ENCODE results near the gene CFL2.
"Not testable (repeated sequence)": the region's sequence is repeated elsewhere in the genome, so short reads cannot be mapped to it uniquely, and the experiment has no call there.

Gene CFL2

GRCh38 chr14:34711169-34711568, 3.2 kb downstream of the CFL2 start:
- no peak for DNase-seq

DNA sequence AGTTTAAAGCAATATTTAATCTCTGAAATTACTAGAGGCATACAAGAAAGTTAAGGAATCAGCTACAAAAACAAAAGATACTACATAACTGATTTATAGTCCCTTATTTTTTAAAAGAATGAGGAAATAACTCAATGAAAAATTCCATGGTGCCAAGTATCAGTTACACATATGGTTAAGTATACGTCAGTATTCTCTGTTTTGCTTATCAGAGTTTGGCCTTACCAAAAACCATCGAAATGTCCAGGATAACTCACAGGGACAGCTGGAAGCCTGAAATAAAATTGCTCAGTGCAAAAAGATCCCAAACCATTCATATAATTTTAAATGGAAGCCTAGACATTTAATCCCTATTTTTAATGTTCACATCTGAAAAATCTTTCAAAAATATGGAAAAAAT, 3.6 kb downstream of the CFL2 start:
- DNase-seq = no peak

- no peak for DNase-seq
Measured at GRCh38 chr14:34710006-34710405, 4.4 kb downstream of the CFL2 start.

DNA sequence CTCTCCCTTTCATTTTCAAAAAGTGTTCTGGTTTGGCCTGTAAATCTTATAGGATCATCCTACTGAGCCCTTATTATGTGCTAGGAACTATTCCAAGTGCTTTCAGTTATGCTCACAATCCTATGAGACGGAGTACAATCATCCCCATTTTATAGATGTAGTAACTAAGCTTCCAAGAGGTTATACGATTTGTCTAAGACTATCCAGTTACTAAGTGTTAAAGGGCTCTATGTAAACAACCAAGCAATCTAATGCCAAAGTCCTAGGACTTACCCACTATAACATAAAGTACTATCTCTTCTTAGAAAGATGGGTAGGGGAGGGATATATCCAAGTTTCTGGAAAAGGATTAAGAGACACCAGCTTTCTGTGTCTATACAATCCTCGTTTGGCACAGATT, 6.7 kb downstream of the CFL2 start:
- no peak for DNase-seq

DNA sequence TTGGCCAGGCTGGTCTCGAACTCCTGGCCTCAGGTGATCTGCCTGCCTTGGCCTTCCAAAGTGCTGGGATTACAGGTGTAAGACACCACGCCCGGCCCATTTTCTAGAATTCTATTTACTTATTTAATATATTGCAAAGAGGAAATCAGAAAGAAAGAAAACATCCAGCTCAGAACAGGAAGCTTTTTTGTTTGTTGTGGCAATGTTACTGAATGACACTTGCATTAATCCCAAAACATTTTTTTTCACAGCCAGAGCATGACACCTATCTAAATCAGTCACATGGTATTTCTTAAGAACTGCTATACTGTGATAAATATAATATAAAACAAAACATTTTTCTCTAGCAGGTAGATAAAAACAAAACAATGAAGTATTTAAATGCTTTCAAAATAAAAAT, 12.6 kb downstream of the CFL2 start:
- DNase-seq = no peak

- DNase-seq = no peak
Measured at GRCh38 chr14:34700622-34701130, 13.7 kb downstream of the CFL2 start.

- DNase-seq = no peak
Measured at GRCh38 chr14:34699873-34700621, 14.3 kb downstream of the CFL2 start.

DNA sequence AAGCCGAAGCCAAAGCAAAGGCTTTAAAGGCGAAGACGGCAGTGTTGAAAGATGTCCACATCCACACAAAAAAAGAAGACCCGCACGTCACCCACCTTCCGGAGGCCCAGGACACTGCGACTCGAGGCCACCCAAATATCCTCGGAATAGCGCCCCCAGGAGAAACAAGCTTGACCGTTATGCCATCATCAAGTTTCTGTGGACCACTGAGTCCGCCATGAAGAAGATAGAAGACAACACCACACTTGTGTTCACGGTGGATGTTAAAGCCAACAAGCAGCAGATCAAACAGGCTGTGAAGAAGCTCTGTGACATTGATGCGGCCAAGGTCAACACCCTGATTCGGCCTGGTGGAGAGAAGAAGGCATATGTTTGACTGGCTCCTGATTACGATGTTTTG, 20.2 kb downstream of the CFL2 start:
- not testable (repeated sequence) for DNase-seq

DNA sequence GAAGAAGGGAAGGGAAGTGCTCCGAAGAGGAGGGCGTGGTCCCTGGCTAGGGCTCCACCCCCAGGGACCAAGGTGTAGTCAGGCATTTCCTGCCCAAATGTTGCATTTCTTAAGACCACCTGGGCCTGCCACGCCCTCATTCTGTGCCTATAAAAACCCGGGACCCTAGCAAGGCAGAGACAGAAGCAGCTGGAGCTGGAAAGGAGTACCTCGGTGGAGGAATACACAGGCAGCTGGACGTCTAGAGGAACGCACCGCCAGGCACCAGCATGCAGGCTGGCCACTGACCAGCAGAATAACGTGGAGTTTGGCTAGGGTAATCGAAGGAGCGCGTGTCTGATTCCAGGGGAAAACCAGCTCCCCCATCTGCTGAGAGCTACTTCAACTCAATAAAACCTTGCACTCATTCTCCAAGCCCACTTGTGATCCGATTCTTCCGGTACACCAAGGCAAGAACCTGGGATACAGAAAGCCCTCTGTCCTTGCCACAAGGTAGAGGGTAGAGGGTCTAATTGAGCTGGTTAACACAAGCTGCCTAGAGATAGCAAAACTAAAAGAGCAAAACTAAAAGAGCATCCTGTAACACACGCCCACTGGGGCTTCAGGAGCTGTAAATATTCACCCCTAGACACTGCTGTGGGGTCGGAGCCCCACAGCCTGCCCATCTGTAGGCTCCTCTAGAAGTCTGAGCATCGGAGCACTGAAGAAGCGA, 21.0 kb downstream of the CFL2 start:
- peak; percentile 26 for DNase-seq

DNA sequence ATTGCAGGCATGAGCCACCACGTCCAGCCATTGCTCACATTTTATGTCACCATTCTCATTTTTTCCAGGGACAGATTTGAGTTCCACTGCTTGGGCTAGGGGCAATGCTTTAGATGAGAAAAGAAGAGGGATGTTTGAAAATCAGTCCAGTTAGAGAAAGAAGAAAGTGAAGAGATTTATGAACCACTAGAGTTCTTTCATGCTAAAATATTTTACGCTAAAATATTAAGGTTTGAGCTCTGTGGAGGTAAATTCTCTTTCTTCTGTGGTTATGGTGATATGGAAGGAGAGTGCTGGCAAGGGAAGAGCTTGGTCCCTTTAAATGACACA, 21.5 kb downstream of the CFL2 start:
- DNase-seq = no peak

GRCh38 chr14:34692348-34692747, 22.0 kb downstream of the CFL2 start:
- no peak for DNase-seq

DNA sequence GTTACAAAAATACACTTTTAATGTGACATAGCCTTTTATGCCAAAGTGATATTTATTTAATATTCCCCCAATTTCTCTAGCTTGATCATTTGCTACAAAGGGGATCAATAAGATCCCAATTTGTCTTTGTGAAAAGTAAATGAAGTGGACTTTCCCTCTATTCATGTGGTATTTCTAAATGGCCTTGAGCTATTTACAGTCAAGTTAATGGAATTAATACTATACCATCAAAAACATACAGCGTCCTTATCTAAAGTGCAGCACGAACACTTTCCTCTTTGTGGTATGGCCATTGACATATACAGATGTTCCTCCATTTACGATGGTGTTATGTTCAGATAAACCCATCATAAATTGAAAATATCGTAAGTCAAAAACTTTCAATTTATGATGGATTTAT, 23.2 kb downstream of the CFL2 start:
- DNase-seq = no peak

- no peak for DNase-seq
Measured at GRCh38 chr14:34688470-34689206, 25.8 kb downstream of the CFL2 start.

- DNase-seq = no peak
Measured at GRCh38 chr14:34685819-34686428, 28.5 kb downstream of the CFL2 start.

DNA sequence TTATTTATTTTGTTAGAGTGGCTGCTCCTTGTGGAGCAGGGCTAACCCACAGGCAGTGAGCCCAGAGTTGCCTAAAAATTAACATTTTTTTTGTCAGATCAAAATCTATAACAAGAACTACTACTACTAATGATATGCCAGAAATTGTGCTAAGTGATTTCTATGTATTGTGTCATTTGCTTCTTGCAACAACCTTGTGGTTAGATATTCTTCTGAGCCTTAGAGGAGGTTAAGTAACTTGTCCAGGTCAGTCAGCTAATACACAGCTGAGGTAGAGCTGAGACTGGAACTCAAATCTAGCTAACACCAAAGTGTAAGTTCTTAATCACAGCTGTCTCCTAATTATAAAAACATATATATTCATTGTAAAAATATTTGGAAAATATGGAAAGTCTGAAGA, 29.8 kb downstream of the CFL2 start:
- DNase-seq = no peak

DNA sequence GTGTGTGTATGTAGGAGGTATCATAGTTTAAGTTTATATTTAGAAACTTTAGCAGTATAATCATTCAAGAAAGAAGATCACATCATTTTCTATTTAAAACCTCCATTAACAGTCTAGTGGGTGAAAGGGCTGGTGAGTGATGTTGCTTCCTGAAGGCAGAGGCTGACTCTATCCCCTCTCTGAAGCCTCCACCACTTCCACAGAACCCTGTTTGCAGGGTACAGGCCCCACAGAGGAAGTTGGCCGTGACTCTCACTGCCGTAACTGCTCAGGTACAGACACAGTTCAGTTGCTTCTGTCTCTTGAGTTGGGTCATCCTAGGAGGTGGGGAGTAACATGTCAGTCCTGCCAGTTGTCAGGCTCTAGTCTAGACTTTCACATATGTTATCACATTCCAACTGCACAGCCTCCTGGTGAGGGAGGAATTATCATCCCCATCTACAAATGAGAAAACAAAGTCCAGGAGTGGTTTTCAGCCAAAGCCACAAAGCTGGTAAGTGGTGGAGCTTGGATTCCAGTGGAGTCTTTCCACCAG, 31.5 kb downstream of the CFL2 start:
- peak; percentile 14 for DNase-seq

DNA sequence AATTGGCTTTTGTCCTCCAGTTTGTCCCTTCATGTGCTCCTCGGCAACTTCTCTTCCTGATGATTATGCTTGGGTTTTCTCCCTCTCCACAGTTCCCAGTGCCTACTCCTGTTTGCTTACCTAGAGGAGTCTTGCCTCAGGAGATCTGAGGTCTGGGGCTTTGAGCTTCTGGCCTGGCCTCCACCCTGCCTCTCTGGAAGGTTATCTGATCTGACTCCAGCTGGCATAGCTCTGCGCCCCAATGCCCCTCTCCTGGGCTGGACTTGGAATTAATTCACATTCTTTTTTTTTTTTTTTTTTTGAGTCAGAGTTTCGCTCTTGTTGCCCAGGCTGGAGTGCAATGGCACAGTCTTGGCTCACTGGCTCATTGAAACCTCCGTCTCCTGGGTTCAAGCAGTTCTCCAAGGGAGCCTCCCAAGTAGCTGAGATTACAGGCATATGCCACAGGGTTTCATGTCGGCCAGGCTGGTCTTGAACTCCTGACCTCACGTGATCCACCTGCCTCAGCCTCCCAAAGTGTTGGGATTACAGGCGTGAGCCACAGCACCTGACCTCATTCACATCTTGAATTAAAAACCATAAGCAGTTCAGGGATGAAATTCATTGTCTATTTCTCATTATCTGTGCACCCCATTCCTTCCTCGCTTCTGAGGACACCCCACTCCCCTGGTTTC, 33.5 kb downstream of the CFL2 start:
- DNase-seq = no peak

DNA sequence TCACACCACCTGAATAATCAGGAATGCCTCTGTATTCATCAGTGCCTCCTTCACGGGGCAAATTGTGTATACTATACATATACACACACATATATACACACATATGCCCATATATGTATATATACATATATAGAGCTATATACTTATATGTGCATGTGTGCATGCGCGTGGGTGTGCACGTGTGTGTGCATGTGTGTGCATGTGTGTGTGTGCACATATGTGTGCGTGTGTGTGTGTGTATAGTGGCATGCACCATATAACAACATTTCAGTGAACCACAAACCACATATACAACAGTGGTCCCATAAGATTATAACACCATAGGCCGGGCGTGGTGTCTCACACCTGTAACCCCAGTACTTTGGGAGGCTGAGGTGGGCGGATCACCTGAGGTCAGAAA, 35.7 kb downstream of the CFL2 start:
- DNase-seq = no peak

DNA sequence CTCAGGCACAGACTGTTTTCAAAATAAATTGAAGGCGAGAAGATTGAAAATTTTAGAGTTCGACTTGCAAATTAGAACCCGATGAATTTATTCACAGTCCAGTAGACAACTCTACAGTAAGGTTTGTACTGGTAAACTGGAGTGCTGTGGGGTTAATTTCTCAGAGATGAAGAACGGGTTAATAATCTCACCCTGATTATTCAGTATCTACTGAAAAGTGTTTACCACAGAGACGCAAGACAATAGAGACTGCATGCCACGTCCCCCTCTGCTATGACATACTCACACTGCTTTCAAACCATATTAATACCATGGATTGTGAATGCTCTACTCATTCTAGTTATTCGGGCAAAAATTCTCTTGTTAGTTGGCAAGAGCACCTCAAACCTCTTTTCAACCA, 36.1 kb downstream of the CFL2 start:
- no peak for DNase-seq

- DNase-seq = no peak
Measured at GRCh38 chr14:34676516-34677211, 37.7 kb downstream of the CFL2 start.

DNA sequence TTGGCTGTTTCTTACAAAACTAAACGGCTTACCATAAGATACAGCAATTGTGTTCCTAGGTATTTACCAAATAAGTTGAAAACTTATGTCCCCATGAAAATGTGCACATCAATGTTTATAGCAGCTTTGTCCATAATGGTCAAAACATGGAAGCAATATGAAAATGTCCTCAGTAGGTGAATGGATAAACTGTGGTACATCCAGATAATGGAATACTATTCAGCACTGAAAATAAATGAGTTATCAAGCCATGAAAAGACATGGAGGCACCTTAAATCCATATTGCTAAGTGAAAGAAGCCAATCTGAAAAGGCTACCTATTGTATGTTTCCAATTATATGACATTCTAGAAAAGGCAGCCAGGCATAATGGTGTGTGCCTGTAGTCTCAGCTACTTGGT, 40.7 kb downstream of the CFL2 start:
- no peak for DNase-seq

- DNase-seq = no peak
Measured at GRCh38 chr14:34671716-34672115, 42.7 kb downstream of the CFL2 start.

All from stimulated activated CD4-positive, alpha-beta T cell treated with anti-CD3 and anti-CD28 coated beads, Interleukin-15, amount 100 ng/mL, for 24 hours (primary cell).